HepG2 (cell line): Measurements from ENCODE around the gene ZNF620. TPM values are rescaled to one million over a fixed set of nuclear protein-coding genes. Genes with fewer than 3 reads are reported as not detected.

ENCODE experiments used
- ATAC-seq: fragments of 200-7000 bp; cut with Tn5 transposase; 3 replicates; pipeline ENCODE4 v1.9.1; 2020; ENCODE audit warnings: mild to moderate bottlenecking, moderate library complexity
- BruUV-seq: library from RNA; stranded (reverse); fragments of 400-500 nt; replicated peaks from 2 replicates; lab custom pipeline; 2021; lab: Mats Ljungman, UMichigan
- CTCF ChIA-PET: fragments of 300-600 bp; formaldehyde crosslinking; extraction: SDS; loops from one replicate; lab custom pipeline; 2021; ENCODE audit warnings: low total read pairs, inconsistent platforms, low intra/inter-chr PET ratio; lab: Yijun Ruan, JAX
- POLR2A ChIA-PET: fragments of 350-600 bp; sonication (Branson Sonifier 250); formaldehyde crosslinking; loops from one replicate; lab custom pipeline; 2020; ENCODE audit warnings: antibody characterized with exemption, inconsistent platforms; lab: Yijun Ruan, JAX
- DNase-seq: peaks from one replicate; pipeline ENCODE4 v3.0.0-alpha.2; 2015; ENCODE audit warnings: low spot score
- FAIRE-seq: peaks from 3 replicates; lab custom pipeline; 2011; peaks lifted over from hg19 to GRCh38; lab: Jason Lieb, UNC
- H2AFZ ChIP-seq: one replicate; pipeline ENCODE4 v1.6.1; 2011; ENCODE audit warnings: low read length, inconsistent platforms
- H3K27ac ChIP-seq: fragments of 300-600 bp; 3 replicates; pipeline ENCODE4 v1.8.0; 2011; ENCODE audit warnings: mixed run types, mild to moderate bottlenecking, mixed read lengths, low read length, inconsistent platforms; ENCODE audit not compliant: insufficient read depth; ENCODE audit errors: extremely low read length
- H3K27me3 ChIP-seq, 2 experiments: fragments of 200-600 bp in 1 of 2; 2 replicates in 1 of 2; 3 replicates in 1 of 2; pipeline versions ENCODE4 v1.6.0 to v1.8.0; 2011; ENCODE audit warnings: low read length in 2 of 2, mild to moderate bottlenecking in 2 of 2, moderate library complexity in 2 of 2, inconsistent platforms in 1 of 2; ENCODE audit not compliant: insufficient read depth in 2 of 2, control insufficient read depth in 1 of 2
- H3K36me3 ChIP-seq, 2 experiments: fragments of 200-600 bp in 1 of 2; replicated peaks in 1 of 2; 2 replicates in 1 of 2; 3 replicates in 1 of 2; pipeline versions ENCODE4 v1.5.1 to v1.8.0; 2011; ENCODE audit warnings: low read length in 2 of 2, inconsistent platforms in 1 of 2; ENCODE audit not compliant: insufficient read depth in 2 of 2, control insufficient read depth in 1 of 2
- H3K4me1 ChIP-seq: 2 replicates; pipeline ENCODE4 v1.5.1; 2012; ENCODE audit warnings: low read length, inconsistent platforms; ENCODE audit not compliant: insufficient read depth
- H3K4me2 ChIP-seq: 2 replicates; pipeline ENCODE4 v1.6.0; 2011; ENCODE audit warnings: low read depth, low read length, inconsistent platforms
- H3K4me3 ChIP-seq, 3 experiments: fragments of 200-600 bp in 1 of 3; sonication (generic), shearing (Covaris generic) in 1 of 3; replicated peaks in 1 of 3; 2 replicates each; pipeline ENCODE4 v1.5.1; 2011 to 2016; ENCODE audit warnings: low read length in 3 of 3, inconsistent platforms in 2 of 3, low read depth in 2 of 3, mild to moderate bottlenecking in 2 of 3, control low read depth in 1 of 3, mixed read lengths in 1 of 3; ENCODE audit not compliant: insufficient read depth in 1 of 3
- H3K79me2 ChIP-seq: one replicate; pipeline ENCODE4 v1.6.1; 2011; ENCODE audit warnings: low read length, inconsistent platforms; ENCODE audit not compliant: insufficient read depth
- H3K9ac ChIP-seq: 2 replicates; pipeline ENCODE4 v1.6.0; 2011; ENCODE audit warnings: mild to moderate bottlenecking, low read depth, low read length, inconsistent platforms; ENCODE audit not compliant: insufficient read depth
- H3K9me3 ChIP-seq: 2 replicates; pipeline ENCODE4 v1.5.1; 2012; ENCODE audit warnings: mild to moderate bottlenecking, low read length
- H4K20me1 ChIP-seq: 2 replicates; pipeline ENCODE4 v1.6.0; 2011; ENCODE audit warnings: inconsistent platforms, mild to moderate bottlenecking, low read length, moderate library complexity; ENCODE audit not compliant: insufficient read depth
- ADNP ChIP-seq: sonication (generic); formaldehyde crosslinking; IDR thresholded peaks from 2 replicates; pipeline ENCODE4 v1.4.0; 2020; ENCODE audit warnings: missing genetic modification reagents
- MAFF ChIP-seq: IDR thresholded peaks from 2 replicates; pipeline ENCODE4 v1.6.1; 2011; ENCODE audit warnings: low read depth, low read length, improper control_type of control experiment
- MAFK ChIP-seq, 2 experiments: IDR thresholded peaks in 1 of 2; conservative IDR thresholded peaks in 1 of 2; 2 replicates each; pipeline ENCODE4 v1.6.1; 2011; ENCODE audit warnings: improper control_type of control experiment in 2 of 2, low read length in 2 of 2
- YEATS2 ChIP-seq: sonication (generic); formaldehyde crosslinking; IDR thresholded peaks from 2 replicates; pipeline ENCODE4 v1.4.0; 2020; ENCODE audit warnings: missing genetic modification reagents, borderline replicate concordance
- ZNF124 ChIP-seq: sonication (generic); formaldehyde crosslinking; IDR thresholded peaks from 2 replicates; pipeline ENCODE4 v1.4.0; 2020; ENCODE audit warnings: missing genetic modification reagents
- ZZZ3 ChIP-seq: sonication (generic); formaldehyde crosslinking; IDR thresholded peaks from 2 replicates; pipeline ENCODE4 v1.4.0; 2020; ENCODE audit warnings: missing genetic modification reagents, mild to moderate bottlenecking, borderline replicate concordance
- WGBS: methylation state at CpG from one replicate; pipeline ENCODE4 v1.1.6; 2017; ENCODE audit warnings: low lambda C conversion rate; 5-methylcytosine and 5-hydroxymethylcytosine counted together
- in situ Hi-C: cut with HindIII; loops from 2 replicates; pipeline ENCODE4 v1.10.0; 2017; ENCODE audit warnings: low pct_unique_long_range_greater_than_20kb; ENCODE audit not compliant: extremely low pct_ligation_motif_present
- intact Hi-C: fragments of 100-400 bp; cut with micrococcal nuclease; formaldehyde crosslinking; loops from one replicate; pipeline ENCODE4 v1.10.0; 2022; ENCODE audit not compliant: unreplicated experiment
- polyA plus RNA-seq, 8 experiments: library from polyadenylated mRNA; depleted of rRNA in 3 of 8; stranded (reverse) in 7 of 8; unstranded in 1 of 8; fragments of >200 nt; fragmentation: Illumina TruSeq in 4 of 8; extraction: Trizol in 4 of 8; gene quantifications; 2 replicates each; pipeline versions ENCODE4 v1.2.1 to v1.2.3, GENCODE V29; 2011 to 2016; ENCODE audit warnings: low read depth in 4 of 8, missing spikeins in 1 of 8, mixed read lengths in 1 of 8; ENCODE audit not compliant: insufficient read depth in 1 of 8
- total RNA-seq, 5 experiments: library from RNA; depleted of rRNA; stranded (reverse); fragments of >200 nt; fragmentation: Illumina TruSeq; extraction: Trizol; gene quantifications; 2 replicates each; pipeline ENCODE4 v1.2.3, GENCODE V29; 2016; ENCODE audit warnings: low read depth in 1 of 5

Gene ZNF620
- total and polyA plus RNA-seq, 2 of the 13 experiments (the other 11 are each of a cell fraction or from before 2014, with no cell fraction given): 2.3 to 12.2 TPM

- in situ Hi-C loops: no loop called here
- TF ChIP-seq MAFF (peak; percentile 61), YEATS2 (no peak), ZZZ3 (CRISPR knock-in tag) (no peak), ZNF124 (CRISPR knock-in tag) (no peak), MAFK (conservative IDR thresholded peaks at IDR 0.05 in 1 of 2, IDR thresholded peaks at IDR 0.05 in 1 of 2; ENCODE audit: low read length in 2 of 2) (peak in 1 of 2 experiments; percentile 73; a peak in 3 of 4 replicates)
- Histone ChIP-seq H3K79me2 (no peaks in the 10 kb centered on the region), H3K4me1 (no peaks in the 10 kb centered on the region), H3K4me2 (no peak overlapping the region), H4K20me1 (no peaks in the 10 kb centered on the region), H2AFZ (no peak overlapping the region), H3K36me3 (peaks cover 13 to 58% of the 10 kb centered on the region in 2 experiments), H3K9ac (no peak overlapping the region), H3K27me3 (no peaks in the 10 kb centered on the region), H3K9me3 (no peaks in the 10 kb centered on the region), H3K4me3 (no peak overlapping the region), H3K27ac (no peak overlapping the region)
- FAIRE-seq: no peak
- ChIA-PET CTCF (no interaction called here), POLR2A (no interaction called here)
- ATAC-seq: no peak
- intact Hi-C loops: no loop called here
- DNase-seq: no peak
- BruUV-seq: no TSS peak
Observed at GRCh38 chr3:40534283-40534682, 28.4 kb downstream of the ZNF620 start.

- BruUV-seq: no TSS peak
- intact Hi-C loops (no loop called here), in situ Hi-C loops (no loop called here)
- CTCF ChIA-PET: no interaction called here
- WGBS: 80% methylated on average over 1 of the region's 1 CpG
- H3K4me1 ChIP-seq: no peaks in the 10 kb centered on the region
- DNase-seq: no peak
- POLR2A ChIA-PET: no interaction called here
- H4K20me1 ChIP-seq: no peaks in the 10 kb centered on the region
- no peak overlapping the region for H3K9ac ChIP-seq
- no peak overlapping the region for H3K4me3 ChIP-seq
- H3K79me2 ChIP-seq: no peaks in the 10 kb centered on the region
- no peaks in the 10 kb centered on the region for H3K27me3 ChIP-seq
- ATAC-seq: no peak
- FAIRE-seq: no peak
- H3K36me3 ChIP-seq: no peaks in the 10 kb centered on the region
- no peak for TF ChIP-seq ADNP (CRISPR knock-in tag)
- no peak overlapping the region for H3K4me2 ChIP-seq
- H2AFZ ChIP-seq: no peak overlapping the region
- H3K9me3 ChIP-seq: no peaks in the 10 kb centered on the region
- H3K27ac ChIP-seq: no peak overlapping the region
Observed at GRCh38 chr3:40546816-40547215, 41.0 kb downstream of the ZNF620 start.
